ACC112 (cell line): Measurements from ENCODE around the gene AKAP1.

Experiments
- H2AFZ ChIP-seq: fragments of 200-600 bp; sonication (generic); one replicate; pipeline ENCODE4 v1.6.0; 2017; ENCODE audit warnings: antibody characterized with exemption, low read length; ENCODE audit not compliant: unreplicated experiment
- H3K27ac ChIP-seq: fragments of 200-600 bp; sonication (generic); 2 replicates; pipeline ENCODE4 v1.5.1; 2014; ENCODE audit warnings: low read depth, mild to moderate bottlenecking, antibody characterized with exemption, low read length, moderate library complexity
- H3K27me3 ChIP-seq: fragments of 200-600 bp; sonication (generic); 2 replicates; pipeline ENCODE4 v1.6.1; 2014; ENCODE audit warnings: mild to moderate bottlenecking, antibody characterized with exemption, low read length, moderate library complexity, mixed read lengths; ENCODE audit not compliant: insufficient read depth
- H3K36me3 ChIP-seq: fragments of 200-600 bp; sonication (generic); 2 replicates; pipeline ENCODE4 v1.6.1; 2016; ENCODE audit warnings: mild to moderate bottlenecking, antibody characterized with exemption, low read length, moderate library complexity, mixed read lengths; ENCODE audit not compliant: insufficient read depth
- H3K4me1 ChIP-seq: fragments of 200-600 bp; sonication (generic); one replicate; pipeline ENCODE4 v1.6.1; 2016; ENCODE audit warnings: low read length, mixed read lengths; ENCODE audit not compliant: insufficient read depth, unreplicated experiment, control insufficient read depth
- H3K4me3 ChIP-seq: fragments of 200-600 bp; sonication (generic); 2 replicates; pipeline ENCODE4 v1.5.1; 2014; ENCODE audit warnings: mild to moderate bottlenecking, low read depth, low read length
- H3K79me2 ChIP-seq: fragments of 200-600 bp; sonication (generic); one replicate; pipeline ENCODE4 v1.6.0; 2016; ENCODE audit warnings: low read length; ENCODE audit not compliant: control insufficient read depth, unreplicated experiment, insufficient read depth

AKAP1 gene

DNA sequence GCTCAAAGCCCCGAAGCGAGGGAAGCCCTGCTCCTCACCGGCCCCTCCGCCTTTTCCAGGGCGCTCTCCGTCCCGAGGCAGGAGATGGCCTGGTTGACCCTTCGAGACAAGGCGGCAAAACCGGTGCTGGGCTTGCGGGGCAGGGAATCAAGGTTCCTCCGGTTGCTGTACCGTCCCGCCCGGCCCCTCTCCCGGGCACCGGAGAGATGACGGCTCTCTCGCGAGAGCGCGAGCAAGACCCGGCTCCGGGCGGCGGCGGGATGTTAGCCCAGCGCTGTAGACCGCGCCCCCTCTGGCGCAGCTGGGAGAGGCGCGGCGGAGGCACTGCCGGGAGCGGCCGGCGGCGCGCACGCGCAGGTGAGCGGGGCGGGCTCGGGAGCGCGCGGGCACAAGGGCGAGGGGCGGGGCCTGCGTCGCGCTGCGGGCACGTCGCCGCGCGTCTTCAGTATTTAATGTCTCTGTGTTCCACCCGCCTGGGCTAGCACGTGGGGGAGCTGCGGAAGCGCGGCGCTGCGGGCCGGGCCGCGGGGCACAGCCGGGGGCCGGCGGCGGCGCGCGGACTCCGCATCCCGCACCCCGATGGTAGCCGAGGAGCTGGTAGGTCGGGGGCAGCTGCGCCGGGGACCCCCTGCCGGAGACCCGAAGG is at the start of gene AKAP1:
AKAP1 (plus strand) TSS at position 445 of the 646 bp plus-strand sequence. CDS start 20,219 bp downstream, outside the sequence.
- peak within 1 kb of the TSS; percentile 91 for H2AFZ ChIP-seq

DNA sequence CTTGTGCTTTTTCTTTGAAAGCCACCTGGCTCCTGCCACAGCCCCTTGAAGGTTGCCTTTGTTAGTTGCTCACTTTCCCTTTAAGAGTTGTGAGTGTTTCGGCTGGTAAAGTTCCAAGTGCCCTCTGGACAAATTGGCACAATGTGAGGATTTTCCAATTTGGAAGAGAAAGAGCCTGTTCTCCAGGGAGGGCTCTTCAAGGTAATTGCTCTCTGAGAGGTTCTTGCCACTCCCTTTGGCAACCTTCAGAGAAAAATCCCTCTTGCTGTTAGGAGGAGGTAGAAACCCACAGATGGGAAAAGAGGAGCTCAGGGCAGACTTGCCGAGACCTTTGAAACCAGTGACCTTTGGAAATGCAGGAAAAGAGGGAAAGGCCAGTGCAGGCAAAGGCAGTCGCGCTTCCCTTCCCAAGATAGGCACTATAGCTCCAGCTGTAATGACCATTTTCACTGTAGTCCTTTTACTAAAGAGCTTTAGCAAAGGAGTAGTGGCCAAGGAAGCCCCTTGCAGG is 49.0 kb upstream of the AKAP1 start:
- peaks cover 62% of the 10 kb centered on the region for H3K27me3 ChIP-seq
- H3K36me3 ChIP-seq: no peaks in the 10 kb centered on the region
- H3K4me3 ChIP-seq: no peak overlapping the region
- no peaks in the 10 kb centered on the region for H3K79me2 ChIP-seq
- no peak overlapping the region for H3K27ac ChIP-seq
- no peaks in the 10 kb centered on the region for H3K4me1 ChIP-seq
- no peak overlapping the region for H2AFZ ChIP-seq

More for the DNA sequence above, at the start of gene AKAP1:
- Histone ChIP-seq H3K27ac (peak within 1 kb of the TSS; percentile 60), H3K36me3 (no peaks in the 10 kb centered on the region), H3K4me1 (peaks cover 6% of the 10 kb centered on the region), H3K4me3 (peak within 1 kb of the TSS; percentile 85), H3K27me3 (no peaks in the 10 kb centered on the region), H3K79me2 (peaks cover 15% of the 10 kb centered on the region)

GRCh38 chr17:57037411-57037810 is 47.6 kb upstream of the AKAP1 start:
- Histone ChIP-seq H3K36me3 (no peaks in the 10 kb centered on the region), H3K27me3 (peaks cover 74% of the 10 kb centered on the region), H3K27ac (no peak overlapping the region), H3K79me2 (no peaks in the 10 kb centered on the region), H3K4me3 (no peak overlapping the region), H2AFZ (no peak overlapping the region), H3K4me1 (no peaks in the 10 kb centered on the region)

GRCh38 chr17:57038486-57038885 is 46.6 kb upstream of the AKAP1 start:
- Histone ChIP-seq H3K79me2 (no peaks in the 10 kb centered on the region), H3K36me3 (no peaks in the 10 kb centered on the region), H3K4me1 (no peaks in the 10 kb centered on the region), H2AFZ (no peak overlapping the region), H3K27ac (no peak overlapping the region), H3K4me3 (no peak overlapping the region), H3K27me3 (peaks cover 81% of the 10 kb centered on the region)

DNA sequence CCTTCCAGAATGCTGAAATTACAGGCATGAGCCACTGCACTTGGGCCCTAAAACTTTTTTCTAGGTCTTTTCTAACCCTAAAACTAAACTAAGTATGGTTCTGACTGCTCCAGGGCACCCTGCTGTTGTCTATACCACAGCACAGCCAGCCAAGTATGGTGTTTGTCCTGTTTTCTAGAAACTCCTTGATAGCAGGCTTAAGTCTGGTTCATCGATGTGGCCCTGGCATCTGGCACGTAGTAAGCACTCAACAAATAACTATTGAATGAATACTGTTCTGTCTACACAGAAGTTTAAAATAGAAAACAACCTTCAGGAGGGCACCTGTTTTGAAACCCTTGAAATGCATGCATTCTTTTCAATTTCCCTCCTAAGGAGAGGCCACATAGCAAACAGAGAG is 44.5 kb upstream of the AKAP1 start:
- Histone ChIP-seq H2AFZ (no peak overlapping the region), H3K4me3 (no peak overlapping the region), H3K4me1 (no peaks in the 10 kb centered on the region), H3K79me2 (no peaks in the 10 kb centered on the region), H3K36me3 (no peaks in the 10 kb centered on the region), H3K27me3 (peaks cover 93% of the 10 kb centered on the region), H3K27ac (no peak overlapping the region)

- peaks cover 91% of the 10 kb centered on the region for H3K27me3 ChIP-seq
- H3K36me3 ChIP-seq: no peaks in the 10 kb centered on the region
- H3K27ac ChIP-seq: no peak overlapping the region
- no peak overlapping the region for H2AFZ ChIP-seq
- no peaks in the 10 kb centered on the region for H3K4me1 ChIP-seq
- no peaks in the 10 kb centered on the region for H3K79me2 ChIP-seq
- H3K4me3 ChIP-seq: no peak overlapping the region
Observed at GRCh38 chr17:57043276-57043675, 41.8 kb upstream of the AKAP1 start.

DNA sequence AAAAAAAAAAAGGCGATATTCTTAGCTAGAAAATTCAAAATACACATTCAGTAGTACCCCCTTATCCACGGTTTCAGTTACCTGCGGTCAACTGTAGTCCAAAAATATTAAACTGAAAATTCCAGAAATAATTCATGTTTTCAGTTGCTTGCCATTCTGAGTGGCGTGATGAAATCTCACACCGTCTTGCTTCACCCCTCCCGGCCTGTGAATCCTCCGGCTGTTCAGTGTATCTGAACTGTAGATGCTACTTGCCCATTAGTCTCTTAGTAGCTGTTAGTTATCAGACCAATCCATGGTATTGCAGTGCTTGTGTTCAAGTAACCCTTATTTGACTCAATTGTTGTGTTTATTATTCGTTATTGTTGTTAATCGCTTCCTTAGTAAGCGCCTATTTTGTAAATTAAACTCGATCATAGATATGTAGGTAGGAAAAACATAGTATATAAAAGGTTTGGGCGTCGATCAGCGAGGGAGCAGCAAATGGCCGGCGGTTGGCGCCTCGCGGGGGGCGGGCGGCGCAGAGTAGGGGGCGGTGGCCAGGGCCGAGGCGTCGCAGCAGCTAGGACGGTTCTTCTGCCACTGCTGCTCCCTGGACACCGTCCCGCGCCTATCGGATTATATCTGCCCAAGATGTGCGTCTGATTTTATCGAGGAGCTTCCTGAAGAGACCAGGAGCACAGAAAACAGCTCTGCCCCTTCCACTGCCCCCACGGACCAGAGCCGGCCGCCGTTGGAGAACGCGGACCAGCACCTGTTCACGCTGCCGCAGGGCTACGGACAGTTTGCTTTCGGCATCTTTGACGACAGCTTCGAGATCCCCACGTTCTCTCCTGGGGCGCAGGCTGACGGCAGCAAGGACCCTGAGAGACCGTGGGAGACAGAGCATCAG is 39.8 kb upstream of the AKAP1 start:
- H3K27me3 ChIP-seq: peaks cover 80% of the 10 kb centered on the region
- H2AFZ ChIP-seq: no peak overlapping the region
- no peaks in the 10 kb centered on the region for H3K79me2 ChIP-seq
- H3K27ac ChIP-seq: no peak overlapping the region
- H3K36me3 ChIP-seq: no peaks in the 10 kb centered on the region
- H3K4me1 ChIP-seq: no peaks in the 10 kb centered on the region
- peak overlapping the region; percentile 67 for H3K4me3 ChIP-seq

GRCh38 chr17:57045868-57046704 is 39.0 kb upstream of the AKAP1 start:
- H3K4me3 ChIP-seq: peak overlapping the region; percentile 67
- H3K36me3 ChIP-seq: no peaks in the 10 kb centered on the region
- H3K27ac ChIP-seq: no peak overlapping the region
- peaks cover 75% of the 10 kb centered on the region for H3K27me3 ChIP-seq
- H3K79me2 ChIP-seq: no peaks in the 10 kb centered on the region
- no peaks in the 10 kb centered on the region for H3K4me1 ChIP-seq
- H2AFZ ChIP-seq: peak overlapping the region; percentile 20

DNA sequence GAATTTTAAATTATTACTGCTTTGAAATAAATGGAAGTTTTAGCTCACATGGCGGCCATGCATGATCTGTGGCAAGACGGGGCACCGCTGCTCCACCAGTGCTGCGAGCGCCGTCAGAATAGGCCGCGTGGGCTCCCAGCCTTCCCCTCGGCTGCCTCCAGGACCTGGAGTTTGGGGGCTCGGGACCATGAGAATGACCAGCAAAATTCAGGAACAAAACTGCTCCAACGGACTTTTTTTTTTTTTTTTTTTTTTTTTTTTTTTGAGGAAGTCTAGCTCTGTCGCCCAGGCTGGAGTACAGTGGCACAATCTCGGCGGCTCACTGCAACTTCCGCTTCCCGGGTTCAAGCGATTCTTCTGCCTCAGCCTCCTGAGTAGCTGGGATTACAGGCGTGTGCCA is 38.3 kb upstream of the AKAP1 start:
- Histone ChIP-seq H3K4me1 (no peaks in the 10 kb centered on the region), H3K4me3 (peak overlapping the region; percentile 67; the same call in 1 of the 2 replicates), H3K36me3 (no peaks in the 10 kb centered on the region), H3K79me2 (no peaks in the 10 kb centered on the region), H3K27me3 (peaks cover 70% of the 10 kb centered on the region), H3K27ac (no peak overlapping the region), H2AFZ (no peak overlapping the region)

- H3K27me3 ChIP-seq: peaks cover 60% of the 10 kb centered on the region
- H3K27ac ChIP-seq: no peak overlapping the region
- no peaks in the 10 kb centered on the region for H3K36me3 ChIP-seq
- H3K4me1 ChIP-seq: no peaks in the 10 kb centered on the region
- no peaks in the 10 kb centered on the region for H3K79me2 ChIP-seq
- no peak overlapping the region for H2AFZ ChIP-seq
- no peak overlapping the region for H3K4me3 ChIP-seq
Observed at GRCh38 chr17:57048096-57048495, 37.0 kb upstream of the AKAP1 start.
